SK-N-MC (cell line): Measurements from ENCODE around the gene RWDD4.

Experiments used
- EZH2 ChIP-seq: fragments of 200-600 bp; sonication (generic); IDR thresholded peaks from one replicate; pipeline ENCODE4 v1.6.1; 2017; ENCODE audit warnings: antibody characterized with exemption
- POLR2AphosphoS5 ChIP-seq: IDR thresholded peaks from 2 replicates; pipeline ENCODE4 v1.6.1; 2012; ENCODE audit warnings: mild to moderate bottlenecking, low read depth, low read length, borderline replicate concordance

DNA sequence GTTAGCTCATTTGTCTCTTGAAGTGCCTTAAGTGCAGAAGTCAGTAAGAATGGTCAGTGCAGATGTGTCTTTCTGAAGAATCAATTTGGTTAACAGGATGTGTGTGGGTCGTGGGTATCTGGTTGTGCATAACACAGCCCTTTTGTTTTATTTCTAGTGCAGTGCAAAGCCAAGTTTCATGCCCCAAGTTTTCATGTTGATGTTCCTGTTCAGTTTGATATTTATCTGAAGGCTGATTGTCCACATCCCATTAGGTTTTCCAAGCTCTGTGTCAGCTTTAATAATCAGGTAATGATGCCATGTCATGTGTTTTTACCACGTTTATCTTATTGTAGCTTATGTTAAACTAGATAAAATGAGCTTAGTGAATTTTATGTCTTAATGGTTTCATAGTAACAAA lies 27.5 kb upstream of the RWDD4 start:
- TF ChIP-seq POLR2AphosphoS5: no peak
- TF ChIP-seq EZH2: no peak
